A673 (cell line): ENCODE results near the gene CACNA2D1.

Experiments
- CTCF ChIP-seq: fragments of 300-800, 200-600 bp; sonication (generic); conservative IDR thresholded peaks from 2 replicates; pipeline ENCODE4 v1.5.1; 2017; ENCODE audit warnings: low read depth, mild to moderate bottlenecking, antibody characterized with exemption, low read length, moderate library complexity, mixed read lengths
- EZH2 ChIP-seq: fragments of 200-600 bp; sonication (generic); IDR thresholded peaks from 2 replicates; pipeline ENCODE4 v1.6.1; 2017; ENCODE audit warnings: borderline replicate concordance, low read depth, mild to moderate bottlenecking, mixed read lengths, antibody characterized with exemption, low read length; ENCODE audit not compliant: poor library complexity, severe bottlenecking

GRCh38 chr7:81993186-81993585 lies 450.4 kb downstream of the CACNA2D1 start:
- TF ChIP-seq CTCF (no peak), EZH2 (no peak)
